ENCODE data around the gene NFATC3.
"Not testable (repeated sequence)": the region's sequence is repeated elsewhere in the genome, so short reads cannot be mapped to it uniquely, and the experiment has no call there.

The NFATC3 gene

GRCh38 chr16:68120496-68120895, 35.3 kb downstream of the NFATC3 start:
- DNase-seq: not testable (repeated sequence)

- DNase-seq: no peak
Observed at GRCh38 chr16:68126395-68126794, 41.2 kb downstream of the NFATC3 start.

GRCh38 chr16:68128577-68129305, 43.6 kb downstream of the NFATC3 start:
- DNase-seq: no peak

- DNase-seq: no peak
Observed at GRCh38 chr16:68130520-68130919, 45.4 kb downstream of the NFATC3 start.

GRCh38 chr16:68131813-68132706, 46.9 kb downstream of the NFATC3 start:
- no peak for DNase-seq

- DNase-seq: not testable (repeated sequence)
Observed at GRCh38 chr16:68133000-68133399, 47.8 kb downstream of the NFATC3 start.

GRCh38 chr16:68134644-68135043, 49.5 kb downstream of the NFATC3 start:
- DNase-seq: no peak

- DNase-seq: no peak
Observed at GRCh38 chr16:68136515-68136914, 51.3 kb downstream of the NFATC3 start.

- no peak for DNase-seq
Observed at GRCh38 chr16:68144008-68144407, 58.8 kb downstream of the NFATC3 start.

- DNase-seq: no peak
Observed at GRCh38 chr16:68146585-68146984, 61.4 kb downstream of the NFATC3 start.

GRCh38 chr16:68147444-68147843, 62.3 kb downstream of the NFATC3 start:
- no peak for DNase-seq

- DNase-seq: no peak
Observed at GRCh38 chr16:68149596-68149995, 64.4 kb downstream of the NFATC3 start.

- DNase-seq: no peak
Observed at GRCh38 chr16:68155425-68155824, 70.3 kb downstream of the NFATC3 start.

- no peak for DNase-seq
Observed at GRCh38 chr16:68162413-68162812, 77.2 kb downstream of the NFATC3 start.

- DNase-seq: not testable (repeated sequence)
Observed at GRCh38 chr16:68163275-68163674, 78.1 kb downstream of the NFATC3 start.

- no peak for DNase-seq
Observed at GRCh38 chr16:68166264-68166663, 81.1 kb downstream of the NFATC3 start.

- no peak for DNase-seq
Observed at GRCh38 chr16:68179196-68179795, 94.1 kb downstream of the NFATC3 start.

- no peak for DNase-seq
Observed at GRCh38 chr16:68179855-68180254, 94.7 kb downstream of the NFATC3 start.

- DNase-seq: no peak
Observed at GRCh38 chr16:68183046-68183445, 97.9 kb downstream of the NFATC3 start.

- DNase-seq: no peak
Observed at GRCh38 chr16:68186877-68187276, 101.7 kb downstream of the NFATC3 start.

GRCh38 chr16:68187505-68187904, 102.3 kb downstream of the NFATC3 start:
- no peak for DNase-seq

- DNase-seq: no peak
Observed at GRCh38 chr16:68188170-68188569, 103.0 kb downstream of the NFATC3 start.

- DNase-seq: no peak
Observed at GRCh38 chr16:68190081-68190480, 104.9 kb downstream of the NFATC3 start.
